Astrocyte (in vitro differentiated cells and primary cell): ENCODE data around the gene C1QL4.

Experiments used
- CTCF ChIP-seq: IDR thresholded peaks from 2 replicates; pipeline ENCODE4 v1.5.1; 2011; ENCODE audit warnings: low read depth, mild to moderate bottlenecking, inconsistent platforms, low read length, moderate library complexity; ENCODE audit not compliant: insufficient read depth
- EZH2 ChIP-seq: IDR thresholded peaks from 2 replicates; pipeline ENCODE4 v1.6.1; 2012; ENCODE audit warnings: mild to moderate bottlenecking, low read length, inconsistent platforms; ENCODE audit not compliant: insufficient read depth

- TF ChIP-seq CTCF (no peak), EZH2 (no peak)
Observed at GRCh38 chr12:49305762-49306510, 31.1 kb downstream of the C1QL4 start.
